Pancreas (tissue), 10 donors: ENCODE data around the gene RTCA. TPM values are rescaled to one million over a fixed set of nuclear protein-coding genes. Genes with fewer than 3 reads are reported as not detected.

Experiments
- ATAC-seq, 4 donors: fragments of 200-7000 bp; cut with Tn5 transposase; one replicate each; pipeline versions ENCODE4 v1.8.0 to v1.9.1; 2020; ENCODE audit warnings: mild to moderate bottlenecking in 4 of 4, moderate library complexity in 4 of 4
- DNase-seq, 6 donors: peaks; one replicate each; pipeline ENCODE4 v3.0.0-alpha.2; 2020
- FAIRE-seq: peaks from 2 replicates; lab custom pipeline; 2012; peaks lifted over from hg19 to GRCh38; lab: Jason Lieb, UNC
- H3K27ac ChIP-seq, 4 donors: fragments of 200-600 bp; sonication (generic); 1 replicate in 3 of 4; 2 replicates in 1 of 4; pipeline versions ENCODE4 v1.5.0 to v1.8.0; 2020
- H3K27me3 ChIP-seq, 4 donors: fragments of 200-600 bp; one replicate each; pipeline ENCODE4 v1.8.0; 2021
- H3K36me3 ChIP-seq, 3 donors: fragments of 200-600 bp; sonication (generic) in 1 of 3; one replicate each; pipeline versions ENCODE4 v1.5.0 to v1.8.0; 2020 to 2021
- H3K4me1 ChIP-seq, 3 donors: fragments of 200-600 bp; one replicate each; pipeline ENCODE4 v1.8.0; 2021
- H3K4me3 ChIP-seq, 4 donors: fragments of 200-600 bp; sonication (generic) in 2 of 4; one replicate each; pipeline versions ENCODE4 v1.5.0 to v1.8.0; 2020 to 2021
- H3K9me3 ChIP-seq, 4 donors: fragments of 200-600 bp; one replicate each; pipeline ENCODE4 v1.8.0; 2021
- WGBS, 2 donors: extraction: QIAGEN DNeasy Blood & Tissue Kit; methylation state at CpG; one replicate each; pipeline ENCODE4 v1.1.7; 2013; 5-methylcytosine and 5-hydroxymethylcytosine counted together
- intact Hi-C, 3 donors: fragments of 100-400 bp; cut with DNase I; formaldehyde crosslinking; loops; one replicate each; pipeline versions ENCODE4 v1.11.1 to v1.14.2; 2022
- polyA plus RNA-seq, 2 donors: library from polyadenylated mRNA; stranded (reverse); fragments of 200-250 nt; gene quantifications; one replicate each; pipeline ENCODE4 v1.2.3, GENCODE V29; 2013
- total RNA-seq, 6 donors: library from RNA; stranded (reverse); fragmentation: NEBNext Ultra II Directional in 4 of 6; extraction: Animal tissue kit (Norgen Biotek cat#: 25700) in 4 of 6; gene quantifications; one replicate each; pipeline versions ENCODE4 v1.2.1 to v1.2.4, GENCODE V29; 2021 to 2023
- TF ChIP-seq, protein P1 (sequence below), 4 donors: fragments of 200-600 bp; sonication (generic) in 3 of 4; IDR thresholded peaks; one replicate each; pipeline versions ENCODE4 v1.5.0 to v1.8.0; 2021; ENCODE audit warnings: antibody characterized with exemption in 4 of 4
- donor health status: healthy with polysubstance abuse.
- donor health status: DM: no; HTN: no; CAD: no; lungs with moderate emphysema.
- donor health status: DM: no; HTN: no; CAD: no.
- donor health status: control.
- donor health status: control.
- donor health status: Bipolar disorder and iron deficiency.
- donor health status: DM: yes; HTN: yes; CAD: no.
- donor health status: DM: no; HTN: no; CAD: no.
- donor health status: DM: no; HTN: no; CAD: no.
- donor health status: DM: yes; HTN: yes; CAD: no.

The RTCA gene
- total and polyA plus RNA-seq, 8 donors, result 14.7 to 21.9 (median 19.2) TPM

DNA sequence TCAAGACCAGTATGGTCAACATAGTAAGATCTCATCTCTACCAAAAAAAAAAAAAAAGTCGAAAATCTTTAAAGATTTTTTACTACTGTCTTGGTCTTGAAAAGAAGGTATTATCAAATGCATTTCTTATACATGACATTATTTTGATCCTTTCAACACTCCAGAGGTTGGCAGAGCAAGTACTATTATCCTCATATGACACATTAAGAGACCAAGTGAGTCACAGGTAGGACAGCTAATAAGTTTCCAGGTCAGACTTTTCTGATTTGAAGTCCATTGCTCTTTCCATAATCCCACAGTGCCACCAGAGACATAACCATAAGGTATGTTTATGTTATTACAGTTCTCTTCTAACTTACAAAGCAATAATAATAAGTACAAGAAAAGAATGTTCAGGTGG lies 31.6 kb upstream of the RTCA start:
- FAIRE-seq (no peak), DNase-seq (no peak), ATAC-seq (no peak)
- Histone ChIP-seq H3K36me3 (peaks cover 0 to 10% (median 6%) of the 10 kb centered on the region in 3 donors), H3K9me3 (no peaks in the 10 kb centered on the region), H3K27ac (no peak overlapping the region), H3K4me1 (no peaks in the 10 kb centered on the region), H3K27me3 (no peaks in the 10 kb centered on the region), H3K4me3 (no peak overlapping the region)
- TF ChIP-seq, protein P1, sequence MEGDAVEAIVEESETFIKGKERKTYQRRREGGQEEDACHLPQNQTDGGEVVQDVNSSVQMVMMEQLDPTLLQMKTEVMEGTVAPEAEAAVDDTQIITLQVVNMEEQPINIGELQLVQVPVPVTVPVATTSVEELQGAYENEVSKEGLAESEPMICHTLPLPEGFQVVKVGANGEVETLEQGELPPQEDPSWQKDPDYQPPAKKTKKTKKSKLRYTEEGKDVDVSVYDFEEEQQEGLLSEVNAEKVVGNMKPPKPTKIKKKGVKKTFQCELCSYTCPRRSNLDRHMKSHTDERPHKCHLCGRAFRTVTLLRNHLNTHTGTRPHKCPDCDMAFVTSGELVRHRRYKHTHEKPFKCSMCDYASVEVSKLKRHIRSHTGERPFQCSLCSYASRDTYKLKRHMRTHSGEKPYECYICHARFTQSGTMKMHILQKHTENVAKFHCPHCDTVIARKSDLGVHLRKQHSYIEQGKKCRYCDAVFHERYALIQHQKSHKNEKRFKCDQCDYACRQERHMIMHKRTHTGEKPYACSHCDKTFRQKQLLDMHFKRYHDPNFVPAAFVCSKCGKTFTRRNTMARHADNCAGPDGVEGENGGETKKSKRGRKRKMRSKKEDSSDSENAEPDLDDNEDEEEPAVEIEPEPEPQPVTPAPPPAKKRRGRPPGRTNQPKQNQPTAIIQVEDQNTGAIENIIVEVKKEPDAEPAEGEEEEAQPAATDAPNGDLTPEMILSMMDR (IDR thresholded peaks at IDR 0.05), result no peak
- WGBS, 2 donors, result 58 to 59% methylated on average over 1 of the region's 1 CpG
- intact Hi-C loops, result no loop called here

DNA sequence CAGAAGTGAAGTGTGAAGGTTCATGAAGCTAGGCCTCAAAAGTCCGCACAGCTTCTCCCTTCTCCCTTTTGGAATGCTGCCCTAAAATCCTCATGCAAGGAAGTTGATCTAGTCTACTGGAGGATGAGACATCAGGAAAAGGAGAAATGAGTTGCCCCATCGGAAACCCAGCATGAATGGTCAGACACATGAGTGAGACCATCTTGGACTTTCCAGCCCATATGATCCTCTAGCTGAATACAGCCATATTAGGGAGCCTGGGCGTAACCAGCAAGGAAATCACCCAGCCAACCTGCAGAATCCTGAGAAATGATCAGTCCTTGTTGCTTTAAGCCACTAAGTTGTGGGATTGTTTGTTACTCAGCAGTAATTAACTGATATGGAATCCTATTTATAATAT lies 28.9 kb upstream of the RTCA start:
- no peak overlapping the region for H3K4me3 ChIP-seq
- TF ChIP-seq, protein P1 (IDR thresholded peaks at IDR 0.05), result no peak
- ATAC-seq, result no peak
- H3K27ac ChIP-seq, result no peak overlapping the region
- no peaks in the 10 kb centered on the region for H3K9me3 ChIP-seq
- H3K27me3 ChIP-seq, result no peaks in the 10 kb centered on the region
- intact Hi-C loops, result no loop called here
- H3K4me1 ChIP-seq, result no peaks in the 10 kb centered on the region
- WGBS, 2 donors, result 96 to 99% methylated on average over 3 of the region's 3 CpGs
- H3K36me3 ChIP-seq, result peaks cover 0 to 10% (median 6%) of the 10 kb centered on the region in 3 donors
- no peak for FAIRE-seq
- DNase-seq, result no peak

DNA sequence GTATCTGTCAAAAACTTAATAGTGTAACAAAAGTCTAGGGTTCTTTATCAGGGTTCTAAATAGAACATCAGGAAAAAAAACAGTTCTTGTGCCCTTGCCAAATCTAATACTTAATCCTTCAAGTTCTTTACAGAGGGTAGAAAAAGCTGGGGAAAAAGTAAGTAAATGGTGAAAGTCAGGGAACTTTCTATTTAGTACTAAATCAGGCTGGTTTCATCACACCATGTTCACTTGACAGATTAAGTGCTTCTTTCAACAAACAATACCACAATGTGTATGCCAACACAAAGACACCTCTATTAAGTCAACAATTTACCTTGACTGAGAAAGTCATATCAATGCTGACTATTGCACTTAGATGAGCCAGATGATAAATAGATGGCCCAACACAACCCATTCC lies 26.1 kb upstream of the RTCA start:
- intact Hi-C loops, result no loop called here
- no peaks in the 10 kb centered on the region for H3K4me1 ChIP-seq
- ATAC-seq, result peak in 1 of 4 donors; percentile 31
- TF ChIP-seq, protein P1 (IDR thresholded peaks at IDR 0.05), result no peak
- FAIRE-seq, result no peak
- H3K27ac ChIP-seq, result no peak overlapping the region
- H3K9me3 ChIP-seq, result no peaks in the 10 kb centered on the region
- H3K27me3 ChIP-seq, result no peaks in the 10 kb centered on the region
- DNase-seq, result no peak
- peaks cover 0 to 6% (median 6%) of the 10 kb centered on the region in 3 donors for H3K36me3 ChIP-seq
- no peak overlapping the region for H3K4me3 ChIP-seq

DNA sequence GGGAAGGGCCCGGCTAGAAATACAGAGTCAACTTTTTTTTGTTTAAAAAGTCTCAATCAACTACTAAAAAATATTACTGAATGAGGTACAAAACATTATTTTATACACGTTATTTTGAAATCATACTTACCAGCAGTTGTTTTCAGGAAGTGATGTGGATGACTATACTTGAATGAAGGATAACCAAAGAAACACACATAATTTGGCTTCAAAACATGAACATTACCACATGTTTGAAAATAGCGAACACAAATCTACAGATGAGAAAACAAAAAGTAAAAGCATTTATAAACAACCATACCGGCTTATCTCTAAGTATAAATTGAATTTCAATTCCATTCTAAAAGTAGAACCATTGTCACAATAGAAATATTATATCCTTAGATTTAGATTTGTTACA lies 25.4 kb upstream of the RTCA start:
- Histone ChIP-seq H3K27ac (no peak overlapping the region), H3K4me1 (no peaks in the 10 kb centered on the region), H3K9me3 (no peaks in the 10 kb centered on the region), H3K36me3 (peaks cover 0 to 6% (median 4%) of the 10 kb centered on the region in 3 donors), H3K27me3 (no peaks in the 10 kb centered on the region), H3K4me3 (no peak overlapping the region)
- ATAC-seq (no peak), DNase-seq (no peak), FAIRE-seq (no peak)
- intact Hi-C loops, result no loop called here
- WGBS, 2 donors, result 87 to 94% methylated on average over 4 of the region's 4 CpGs
- TF ChIP-seq, protein P1 (IDR thresholded peaks at IDR 0.05), result no peak

DNA sequence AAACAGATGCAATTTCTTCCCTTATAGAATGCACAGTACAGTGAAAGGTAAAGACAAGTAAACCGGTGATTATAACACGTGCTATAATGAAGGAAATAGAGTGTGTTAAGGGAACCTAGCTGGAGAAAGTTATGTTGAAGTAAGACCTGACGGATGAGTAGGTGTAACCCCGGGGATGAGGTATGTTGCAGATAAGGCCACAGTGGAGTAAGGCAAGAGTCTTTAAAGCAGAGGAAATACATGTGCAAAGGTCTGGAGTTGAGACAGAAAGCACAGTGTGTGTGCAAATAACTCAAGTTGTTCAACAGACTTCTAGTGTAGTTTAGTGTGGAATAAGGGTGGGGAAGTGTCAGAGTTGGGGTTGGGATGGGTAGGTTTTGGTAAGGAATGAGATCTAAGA lies 19.3 kb upstream of the RTCA start:
- WGBS, 2 donors, result 55 to 65% methylated on average over 4 of the region's 4 CpGs
- TF ChIP-seq, protein P1 (IDR thresholded peaks at IDR 0.05), result no peak
- no peak for ATAC-seq
- Histone ChIP-seq H3K36me3 (no peaks in the 10 kb centered on the region), H3K27ac (no peak overlapping the region), H3K4me3 (no peak overlapping the region), H3K9me3 (no peaks in the 10 kb centered on the region), H3K4me1 (peaks cover 0 to 8% (median 7%) of the 10 kb centered on the region in 3 donors), H3K27me3 (no peaks in the 10 kb centered on the region)
- intact Hi-C loops, result no loop called here
- DNase-seq, result no peak
- no peak for FAIRE-seq
